ENCODE data around the gene PI4K2A.
"Not testable (repeated sequence)": the region's sequence is repeated elsewhere in the genome, so short reads cannot be mapped to it uniquely, and the experiment has no call there.

Gene PI4K2A

DNA sequence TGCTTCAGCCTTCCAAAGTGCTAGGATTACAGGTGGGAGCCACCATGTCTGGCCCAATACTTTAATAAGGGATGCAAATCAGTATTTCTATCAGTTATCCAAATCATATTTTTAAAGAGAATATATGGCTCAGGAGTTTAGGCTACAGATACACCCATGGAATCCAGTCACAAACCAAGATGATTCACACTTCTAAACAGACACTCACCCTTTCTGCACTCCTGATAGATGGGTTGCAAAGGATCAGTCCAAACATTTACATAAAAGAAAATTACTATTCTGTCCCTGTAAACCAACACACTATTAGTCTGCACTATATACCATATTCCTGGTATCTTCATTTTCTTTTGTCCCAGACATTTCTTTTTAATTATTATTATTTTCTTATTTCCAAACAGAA, 9.4 kb upstream of the PI4K2A start:
- H3K4me3 ChIP-seq (ENCODE audit: low read depth, low read length): no peak overlapping the region
- no peak for DNase-seq (ENCODE audit: low read depth)
- TF ChIP-seq CTCF (IDR thresholded peaks at IDR 0.05; ENCODE audit: low read depth, low read length, missing control alignments): no peak

DNA sequence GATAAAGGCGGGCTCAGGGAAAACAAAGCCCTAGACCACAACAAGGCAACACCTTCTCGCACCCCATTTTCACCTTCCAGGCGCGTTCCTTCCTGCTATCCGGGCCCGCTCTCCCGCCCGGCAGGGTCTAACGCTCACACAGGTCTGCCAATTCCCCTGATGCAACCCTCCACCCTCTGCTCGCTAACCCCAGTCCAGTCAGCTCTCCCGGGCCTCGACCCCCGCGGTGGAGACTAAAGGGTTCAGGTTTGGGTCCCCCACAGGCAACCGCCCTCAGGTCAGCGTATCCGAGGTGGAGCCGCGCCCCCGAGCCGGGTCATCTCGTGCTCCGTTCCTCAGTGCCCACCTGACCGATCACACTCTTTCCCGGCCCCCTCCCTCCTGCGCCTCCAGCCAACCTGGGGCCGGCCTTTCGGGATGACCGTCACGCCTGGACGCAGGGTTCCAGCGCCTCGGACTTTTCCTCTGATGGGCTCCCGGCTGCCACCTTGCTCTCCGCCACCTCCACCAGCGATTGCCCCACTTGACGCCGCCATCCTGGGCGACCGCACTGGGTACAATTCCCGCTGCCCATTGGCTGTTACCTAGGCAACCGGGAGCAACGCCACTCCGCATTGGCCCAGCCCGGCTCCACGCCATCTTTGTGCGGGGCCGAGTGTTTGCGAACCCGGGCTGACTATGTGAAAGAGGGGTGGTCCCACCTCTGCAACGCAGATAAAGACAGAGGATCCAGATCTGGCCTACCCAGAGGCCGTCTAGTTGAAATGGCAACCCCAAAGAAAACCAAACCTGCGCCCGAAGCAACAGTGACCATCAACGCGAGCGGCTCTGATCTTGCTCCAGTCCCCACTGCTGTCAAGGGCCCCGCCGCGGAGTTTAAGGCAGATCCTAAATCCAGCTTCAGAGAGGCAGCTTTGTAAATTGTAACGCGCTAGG, 7.3 kb upstream of the PI4K2A start, which contains the start of gene MORN4:
MORN4 (minus strand) TSS at position 552 of the 936 bp plus-strand sequence. CDS start 13,847 bp downstream, outside the sequence.
- peak within 1 kb of the TSS; percentile 73 for H3K4me3 ChIP-seq (ENCODE audit: low read depth, low read length)
- TF ChIP-seq CTCF (IDR thresholded peaks at IDR 0.05; ENCODE audit: low read depth, low read length, missing control alignments): no peak
- DNase-seq (ENCODE audit: low read depth): peak; percentile 67

DNA sequence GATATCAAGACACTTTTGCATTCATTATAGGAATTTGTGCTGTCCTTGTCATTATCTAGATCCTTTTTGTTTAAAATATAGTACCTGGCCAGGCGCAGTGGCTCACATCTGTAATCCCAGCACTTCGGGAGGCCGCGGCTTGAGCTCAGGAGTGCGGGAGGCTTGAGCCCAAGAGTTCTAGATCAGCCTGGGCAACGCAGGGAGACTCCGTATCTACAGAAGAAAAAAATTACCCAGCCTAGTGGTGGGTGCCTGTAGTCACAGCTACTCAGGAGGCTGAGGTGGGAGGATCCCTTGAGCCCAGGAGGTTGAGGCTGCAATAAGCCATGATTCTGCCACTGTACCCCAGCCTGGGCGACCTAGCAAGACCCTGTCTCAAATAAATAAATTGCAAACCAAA, 6.5 kb upstream of the PI4K2A start:
- TF ChIP-seq CTCF (IDR thresholded peaks at IDR 0.05; ENCODE audit: low read depth, low read length, missing control alignments): peak; percentile 33
- peak overlapping the region; percentile 73 for H3K4me3 ChIP-seq (ENCODE audit: low read depth, low read length)
- DNase-seq (ENCODE audit: low read depth): no peak

DNA sequence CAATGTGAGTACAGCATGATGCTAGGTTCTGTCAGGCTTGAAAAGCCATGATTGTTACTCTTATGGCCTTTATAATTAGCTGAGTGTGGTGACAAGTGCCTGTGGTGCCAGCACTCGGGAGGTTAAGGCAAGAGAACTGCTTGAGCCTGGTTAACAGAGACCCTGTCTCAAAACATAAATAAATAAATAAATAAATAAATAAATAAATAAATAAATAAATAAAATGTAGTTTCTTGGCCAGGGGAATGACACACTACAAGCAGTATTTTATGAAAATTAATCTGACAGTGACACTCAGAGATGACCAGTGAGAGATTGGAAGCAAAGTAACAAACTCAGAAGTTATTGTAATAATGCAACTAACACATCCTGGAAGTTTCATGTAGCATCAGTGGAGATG, 4.9 kb upstream of the PI4K2A start:
- no peak for TF ChIP-seq CTCF (IDR thresholded peaks at IDR 0.05; ENCODE audit: low read depth, low read length, missing control alignments)
- no peak overlapping the region for H3K4me3 ChIP-seq (ENCODE audit: low read depth, low read length)
- DNase-seq (ENCODE audit: low read depth): no peak

DNA sequence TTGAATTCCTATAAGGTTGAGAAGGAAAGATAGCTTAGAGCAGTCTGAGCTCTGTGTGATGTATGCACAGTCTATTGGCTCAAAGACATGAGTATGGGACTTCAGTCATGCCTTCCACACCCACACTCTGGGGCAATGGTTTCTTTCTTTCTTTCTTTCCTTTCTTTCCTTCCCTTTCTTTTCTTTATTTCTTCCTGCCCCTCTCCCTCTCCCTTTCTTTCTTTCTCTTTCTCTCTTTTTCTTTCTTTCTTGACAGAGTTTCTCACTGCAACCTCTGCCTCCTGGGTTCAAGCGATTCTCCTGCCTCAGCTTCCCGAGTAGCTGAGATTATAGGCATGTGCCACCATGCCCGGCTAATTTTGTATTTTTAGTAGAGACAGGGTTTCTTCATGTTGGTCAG, 1.4 kb upstream of the PI4K2A start:
- not testable (repeated sequence) for H3K4me3 ChIP-seq (ENCODE audit: low read depth, low read length); DNase-seq (ENCODE audit: low read depth)

- no peak for TF ChIP-seq CTCF (IDR thresholded peaks at IDR 0.05; ENCODE audit: low read depth, low read length, missing control alignments)
- peak overlapping the region; percentile 79 for H3K4me3 ChIP-seq (ENCODE audit: low read depth, low read length)
- DNase-seq (ENCODE audit: low read depth): no peak
Observed at GRCh38 chr10:97640868-97641811, 669 bp downstream of the PI4K2A start.

DNA sequence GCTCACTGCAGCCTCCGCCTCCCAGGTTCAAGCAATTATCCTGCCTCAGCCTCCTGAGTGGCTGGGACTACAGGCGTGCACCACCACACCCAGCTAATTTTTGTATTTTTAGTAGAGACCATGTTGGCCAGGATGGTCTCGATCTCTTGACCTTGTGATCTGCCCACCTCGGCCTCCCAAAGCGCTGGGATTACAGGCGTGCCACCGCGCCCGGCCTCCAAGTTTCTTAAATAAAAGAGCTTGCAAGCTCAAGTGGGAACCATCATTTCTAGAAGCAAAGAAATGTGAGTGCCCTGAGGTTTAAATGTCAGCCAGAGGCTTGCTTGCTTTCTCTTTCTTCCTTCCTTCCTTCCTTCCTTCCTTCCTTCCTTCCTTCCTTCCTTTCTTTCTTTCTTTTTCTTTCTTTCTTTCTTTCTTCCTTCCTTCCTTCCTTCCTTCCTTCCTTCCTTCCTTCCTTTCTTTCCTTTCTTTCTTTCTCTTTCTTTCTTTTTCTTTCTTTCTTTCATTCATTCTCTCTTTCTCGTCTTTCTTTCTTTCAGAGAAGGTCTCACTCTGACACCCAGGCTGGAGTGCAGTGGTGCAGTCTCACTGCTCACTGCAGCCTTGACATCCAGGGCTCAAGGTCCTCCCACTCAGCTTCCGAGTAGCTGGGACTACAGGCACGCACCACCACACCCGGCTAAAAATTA, 2.1 kb downstream of the PI4K2A start:
- H3K4me3 ChIP-seq (ENCODE audit: low read depth, low read length); DNase-seq (ENCODE audit: low read depth): not testable (repeated sequence)

All from GM12864 (cell line).